T-cell (primary cell): Measurements from ENCODE around the gene TSSK3. TPM values are rescaled to one million over a fixed set of nuclear protein-coding genes. Genes with fewer than 3 reads are reported as not detected.

ENCODE experiments used
- ATAC-seq, 4 experiments: fragments of 200-7000 bp in 3 of 4; fragments of 150-1000 bp in 1 of 4; cut with Tn5 transposase; replicated peaks in 1 of 4; 1 replicate in 3 of 4; 2 replicates in 1 of 4; pipeline ENCODE4 v1.10.0; 2021; ENCODE audit warnings: moderate library complexity in 3 of 4, mild to moderate bottlenecking in 2 of 4, moderate number of reproducible peaks in 1 of 4
- CTCF ChIA-PET, 2 donors: fragments of 300-600 bp; sonication (Branson Sonifier 250); formaldehyde crosslinking; loops; one replicate each; lab custom pipeline; 2022; ENCODE audit warnings: antibody characterized with exemption in 2 of 2; lab: Charles Lee
- POLR2A ChIA-PET, 2 donors: fragments of 300-600 bp; sonication (Branson Sonifier 250); formaldehyde crosslinking; loops; one replicate each; lab custom pipeline; 2022; ENCODE audit warnings: antibody characterized with exemption in 2 of 2; lab: Charles Lee
- DNase-seq, 35 experiments: peaks; one replicate each; pipeline versions ENCODE4 v3.0.0 to v3.0.0-alpha.2; 2013 to 2023
- H3K27ac ChIP-seq: one replicate; pipeline ENCODE4 v1.5.1; 2013; ENCODE audit warnings: low read length
- H3K27me3 ChIP-seq, 2 experiments: replicated peaks in 1 of 2; 1 replicate in 1 of 2; 2 replicates in 1 of 2; pipeline versions ENCODE4 v1.6.1 to v1.7.0; 2013; ENCODE audit warnings: low read length in 1 of 2, mixed read lengths in 1 of 2; ENCODE audit not compliant: control insufficient read depth in 2 of 2, insufficient read depth in 2 of 2; ENCODE audit errors: extremely low read depth in 1 of 2
- H3K36me3 ChIP-seq, 2 donors: 1 replicate in 1 of 2; 2 replicates in 1 of 2; pipeline versions ENCODE4 v1.6.1 to v1.7.0; 2013; ENCODE audit warnings: low read length in 1 of 2; ENCODE audit not compliant: control insufficient read depth in 2 of 2, insufficient read depth in 1 of 2; ENCODE audit errors: extremely low read depth in 1 of 2
- H3K4me1 ChIP-seq, 2 experiments: 1 replicate in 1 of 2; 2 replicates in 1 of 2; pipeline versions ENCODE4 v1.6.1 to v1.7.0; 2013; ENCODE audit warnings: low read length in 2 of 2, mixed read lengths in 1 of 2; ENCODE audit not compliant: insufficient read depth in 2 of 2, control insufficient read depth in 1 of 2; ENCODE audit errors: extremely low read depth in 1 of 2
- H3K4me3 ChIP-seq, 2 donors: 1 replicate in 1 of 2; 2 replicates in 1 of 2; pipeline versions ENCODE4 v1.5.1 to v1.7.0; 2013; ENCODE audit warnings: mild to moderate bottlenecking in 2 of 2, low read length in 1 of 2, moderate library complexity in 1 of 2; ENCODE audit not compliant: control insufficient read depth in 1 of 2; ENCODE audit errors: extremely low read depth in 1 of 2
- H3K9me3 ChIP-seq: 2 replicates; pipeline ENCODE4 v1.7.0; 2013
- H3K27ac Mint-ChIP-seq, 2 donors: one replicate each; pipeline ENCODE4 v1.8.0; 2020 to 2021; ENCODE audit warnings: mild to moderate bottlenecking in 2 of 2, mixed read lengths in 2 of 2
- H3K27me3 Mint-ChIP-seq, 2 donors: one replicate each; pipeline ENCODE4 v1.8.0; 2021 to 2022; ENCODE audit warnings: mixed read lengths in 2 of 2
- H3K36me3 Mint-ChIP-seq: one replicate; pipeline ENCODE4 v1.8.0; 2021; ENCODE audit warnings: mixed read lengths
- H3K4me1 Mint-ChIP-seq, 3 donors: one replicate each; pipeline ENCODE4 v1.8.0; 2020 to 2022; ENCODE audit warnings: mixed read lengths in 3 of 3, mild to moderate bottlenecking in 1 of 3
- H3K4me3 Mint-ChIP-seq, 3 donors: one replicate each; pipeline ENCODE4 v1.8.0; 2020 to 2022; ENCODE audit warnings: mild to moderate bottlenecking in 3 of 3, mixed read lengths in 3 of 3, moderate library complexity in 3 of 3
- H3K9me3 Mint-ChIP-seq, 3 donors: one replicate each; pipeline ENCODE4 v1.8.0; 2020 to 2022; ENCODE audit warnings: mixed read lengths in 3 of 3
- WGBS: methylation state at CpG from one replicate; pipeline ENCODE4 v1.1.5; 2013; ENCODE audit warnings: missing lambda C conversion rate; ENCODE audit not compliant: insufficient coverage; 5-methylcytosine and 5-hydroxymethylcytosine counted together
- total RNA-seq, 35 experiments: library from RNA in 6 of 35; stranded (reverse) in 6 of 35; fragments of 120-200 nt in 1 of 35; gene quantifications; one replicate each; pipeline versions ENCODE4 v1.2.1 to v1.2.4 and lab custom pipeline; 2013 to 2026

TSSK3 gene
- total RNA-seq, 5 donors from 2014 or later (not counting 1 experiment from before 2014, with no cell fraction given): 0.65 to 4.3 (median 2.3) TPM; not detected in 1

- POLR2A ChIA-PET: no interaction called here
- Histone ChIP-seq H3K9me3 (no peaks in the 10 kb centered on the region), H3K4me3 (no peak overlapping the region), H3K27ac (no peak overlapping the region), H3K27me3 (no peaks in the 10 kb centered on the region), H3K36me3 (peaks cover 20 to 69% of the 10 kb centered on the region in 2 donors), H3K4me1 (peaks cover 5 to 12% of the 10 kb centered on the region in 2 experiments)
- H3K4me1 Mint-ChIP-seq: peaks cover 24 to 34% (median 28%) of the 10 kb centered on the region in 3 donors
- H3K27me3 Mint-ChIP-seq: no peaks in the 10 kb centered on the region
- CTCF ChIA-PET: no interaction called here
- peaks cover 49% of the 10 kb centered on the region for H3K36me3 Mint-ChIP-seq
- no peak overlapping the region for H3K4me3 Mint-ChIP-seq
- DNase-seq (no peak), ATAC-seq (no peak)
- no peaks in the 10 kb centered on the region for H3K9me3 Mint-ChIP-seq
- H3K27ac Mint-ChIP-seq: peak overlapping the region; percentile 72 to 82
- WGBS: 66% methylated on average over 3 of the region's 4 CpGs
These were observed 32.3 kb upstream of the TSSK3 start for GRCh38 chr1:32329931-32330466.

- no peak for DNase-seq
- ChIA-PET POLR2A (interaction anchor here in 1 of 2 donors (0.6 to 0.8 kb wide), 3 partner anchors 9 to 49 kb away, joined by 3 to 4 read pairs (median 3); no protein-coding TSS in a partner anchor), CTCF (interaction anchor here in 1 of 2 donors (0.5 kb wide), 1 partner anchor 13 kb away, joined by 4 read pairs; no protein-coding TSS in a partner anchor)
- Mint-ChIP-seq H3K4me3 (no peak overlapping the region), H3K27ac (no peak overlapping the region), H3K4me1 (peaks cover 22 to 28% (median 23%) of the 10 kb centered on the region in 3 donors), H3K27me3 (no peaks in the 10 kb centered on the region), H3K9me3 (no peaks in the 10 kb centered on the region), H3K36me3 (peaks cover 43% of the 10 kb centered on the region)
- no peak overlapping the region for H3K4me3 ChIP-seq
- 99% methylated on average over 8 of the region's 12 CpGs for WGBS
- no peak overlapping the region for H3K27ac ChIP-seq
- H3K9me3 ChIP-seq: no peaks in the 10 kb centered on the region
- H3K4me1 ChIP-seq: peaks cover 5 to 13% of the 10 kb centered on the region in 2 experiments
- peaks cover 20 to 65% of the 10 kb centered on the region in 2 donors for H3K36me3 ChIP-seq
- ATAC-seq: no peak
- H3K27me3 ChIP-seq: no peaks in the 10 kb centered on the region
These were observed 31.7 kb upstream of the TSSK3 start for GRCh38 chr1:32330558-32331151.

- H3K4me3 ChIP-seq: no peak overlapping the region
- DNase-seq (no peak), ATAC-seq (no peak)
- no peaks in the 10 kb centered on the region for H3K9me3 ChIP-seq
- peaks cover 8 to 18% of the 10 kb centered on the region in 2 experiments for H3K4me1 ChIP-seq
- no peaks in the 10 kb centered on the region for H3K27me3 Mint-ChIP-seq
- ChIA-PET CTCF (no interaction called here), POLR2A (no interaction called here)
- no peak overlapping the region for H3K27ac ChIP-seq
- no peaks in the 10 kb centered on the region for H3K27me3 ChIP-seq
- H3K36me3 ChIP-seq: peaks cover 16 to 62% of the 10 kb centered on the region in 2 donors
- H3K36me3 Mint-ChIP-seq: peaks cover 40% of the 10 kb centered on the region
- no peak overlapping the region for H3K4me3 Mint-ChIP-seq
- peak overlapping the region in 1 of 2 donors; percentile 46 for H3K27ac Mint-ChIP-seq
- no peaks in the 10 kb centered on the region for H3K9me3 Mint-ChIP-seq
- peaks cover 22 to 28% (median 23%) of the 10 kb centered on the region in 3 donors for H3K4me1 Mint-ChIP-seq
- 96% methylated on average over 12 of the region's 12 CpGs for WGBS
These were observed 30.8 kb upstream of the TSSK3 start for GRCh38 chr1:32331549-32331948.

GRCh38 chr1:32332290-32333079 is 29.9 kb upstream of the TSSK3 start:
- Mint-ChIP-seq H3K4me3 (no peak overlapping the region), H3K27ac (peak overlapping the region; percentile 57 to 73)

GRCh38 chr1:32333251-32333963 is 28.9 kb upstream of the TSSK3 start:
- ChIA-PET POLR2A (interaction anchor here (0.5 to 0.6 kb wide), 2 partner anchors 17 to 1016 kb away, joined by 3 to 6 read pairs; no protein-coding TSS in a partner anchor), CTCF (interaction anchor here (0.6 to 1.1 kb wide), 4 partner anchors 11 to 95 kb away, joined by 3 to 6 read pairs (median 3); no protein-coding TSS in a partner anchor)
- Histone ChIP-seq H3K4me1 (peaks cover 16 to 36% of the 10 kb centered on the region in 2 experiments), H3K9me3 (no peaks in the 10 kb centered on the region), H3K27me3 (peaks cover 0 to 2% of the 10 kb centered on the region in 2 experiments), H3K27ac (peak overlapping the region; percentile 8), H3K4me3 (no peak overlapping the region), H3K36me3 (peaks cover 11 to 45% of the 10 kb centered on the region in 2 donors)
- Mint-ChIP-seq H3K9me3 (no peaks in the 10 kb centered on the region), H3K27me3 (no peaks in the 10 kb centered on the region), H3K27ac (peak overlapping the region; percentile 71 to 91), H3K4me1 (peaks cover 36 to 43% (median 38%) of the 10 kb centered on the region in 3 donors), H3K4me3 (peak overlapping the region; percentile 42 to 89 (median 53)), H3K36me3 (peaks cover 33% of the 10 kb centered on the region)
- no peak for DNase-seq
- no CpG with 5 or more reads among the region's 3 CpGs for WGBS
- no peak for ATAC-seq

More at GRCh38 chr1:32332290-32333079, 29.9 kb upstream of the TSSK3 start:
- Histone ChIP-seq H3K36me3 (peaks cover 16 to 54% of the 10 kb centered on the region in 2 donors), H3K27me3 (no peaks in the 10 kb centered on the region), H3K27ac (no peak overlapping the region), H3K4me3 (no peak overlapping the region), H3K9me3 (no peaks in the 10 kb centered on the region), H3K4me1 (peaks cover 14 to 28% of the 10 kb centered on the region in 2 experiments)
- Mint-ChIP-seq H3K4me1 (peaks cover 31 to 37% (median 31%) of the 10 kb centered on the region in 3 donors), H3K27me3 (no peaks in the 10 kb centered on the region), H3K9me3 (no peaks in the 10 kb centered on the region), H3K36me3 (peaks cover 37% of the 10 kb centered on the region)
- POLR2A ChIA-PET: no interaction called here
- 89% methylated on average over 3 of the region's 3 CpGs for WGBS
- no peak for ATAC-seq
- no peak for DNase-seq
- CTCF ChIA-PET: interaction anchor here in 1 of 2 donors (0.8 to 1.1 kb wide), 2 partner anchors 10 to 83 kb away, joined by 3 to 6 read pairs; no protein-coding TSS in a partner anchor
